Eye (tissue), 1 donor: ENCODE results near the gene PXDC1.
"Not testable (repeated sequence)": the region's sequence is repeated elsewhere in the genome, so short reads cannot be mapped to it uniquely, and the experiment has no call there.

Experiments
- DNase-seq: peaks from one replicate; pipeline ENCODE4 v3.0.0-alpha.2; 2015

Gene PXDC1

GRCh38 chr6:3762359-3762758, 10.8 kb upstream of the PXDC1 start:
- DNase-seq = no peak

- DNase-seq = no peak
Observed at GRCh38 chr6:3761989-3762270, 10.4 kb upstream of the PXDC1 start.

- peak; percentile 28 for DNase-seq
Observed at GRCh38 chr6:3759646-3760232, 8.2 kb upstream of the PXDC1 start.

GRCh38 chr6:3758842-3759144, 7.3 kb upstream of the PXDC1 start:
- no peak for DNase-seq

- DNase-seq = not testable (repeated sequence)
Observed at GRCh38 chr6:3757998-3758841, 6.7 kb upstream of the PXDC1 start.

- no peak for DNase-seq
Observed at GRCh38 chr6:3757241-3757641, 5.7 kb upstream of the PXDC1 start.

GRCh38 chr6:3756546-3756945, 5.0 kb upstream of the PXDC1 start:
- no peak for DNase-seq

GRCh38 chr6:3755637-3756545, 4.4 kb upstream of the PXDC1 start:
- no peak for DNase-seq

GRCh38 chr6:3754776-3755175, 3.3 kb upstream of the PXDC1 start:
- DNase-seq = no peak

GRCh38 chr6:3754032-3754725, 2.7 kb upstream of the PXDC1 start:
- not testable (repeated sequence) for DNase-seq

- no peak for DNase-seq
Observed at GRCh38 chr6:3753228-3753835, 1.8 kb upstream of the PXDC1 start.

- no peak for DNase-seq
Observed at GRCh38 chr6:3752531-3753227, 1.2 kb upstream of the PXDC1 start.

GRCh38 chr6:3751730-3752530, 417 bp upstream of the PXDC1 start:
- peak; percentile 91 for DNase-seq

- peak; percentile 83 for DNase-seq
Observed at GRCh38 chr6:3750317-3751076, 1.0 kb downstream of the PXDC1 start.

- DNase-seq = peak; percentile 72
Observed at GRCh38 chr6:3749977-3750316, 1.6 kb downstream of the PXDC1 start.

- DNase-seq = no peak
Observed at GRCh38 chr6:3749067-3749841, 2.3 kb downstream of the PXDC1 start.

GRCh38 chr6:3748208-3749066, 3.1 kb downstream of the PXDC1 start:
- peak; percentile 83 for DNase-seq

- no peak for DNase-seq
Observed at GRCh38 chr6:3747100-3747737, 4.3 kb downstream of the PXDC1 start.
